D721Med (cell line): ENCODE measurements around the gene ITM2B.

Experiments used
- DNase-seq: peaks from one replicate; pipeline ENCODE4 v3.0.0; 2011; ENCODE audit warnings: low spot score; ENCODE audit not compliant: insufficient read length
- FAIRE-seq: peaks from 2 replicates; lab custom pipeline; 2011; peaks lifted over from hg19 to GRCh38; lab: Jason Lieb, UNC
- TF ChIP-seq, protein P1 (sequence below): IDR thresholded peaks from 2 replicates; pipeline ENCODE4 v1.5.1; 2012; ENCODE audit warnings: mild to moderate bottlenecking, control low read depth; ENCODE audit not compliant: insufficient read depth; ENCODE audit errors: missing control alignments

ITM2B gene

DNA sequence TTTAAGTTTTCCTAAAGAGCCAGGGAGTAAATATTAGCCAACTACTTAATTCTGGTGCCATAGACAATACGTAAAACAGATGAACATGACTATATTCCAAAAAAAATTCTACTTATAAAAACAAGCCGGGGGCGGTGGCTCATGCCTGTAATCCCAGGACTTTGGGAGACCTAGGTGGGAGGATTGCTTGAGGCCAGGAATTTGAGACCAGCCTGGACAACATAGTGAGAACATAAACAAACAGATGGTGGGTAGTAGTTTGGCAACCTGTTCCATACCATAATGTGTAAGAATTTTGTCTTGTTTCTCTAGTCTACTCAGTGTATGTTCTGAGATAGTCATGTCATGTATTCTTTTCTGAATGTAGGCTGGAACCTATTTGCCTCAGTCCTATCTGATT lies 25.4 kb downstream of the ITM2B start:
- TF ChIP-seq, protein P1, sequence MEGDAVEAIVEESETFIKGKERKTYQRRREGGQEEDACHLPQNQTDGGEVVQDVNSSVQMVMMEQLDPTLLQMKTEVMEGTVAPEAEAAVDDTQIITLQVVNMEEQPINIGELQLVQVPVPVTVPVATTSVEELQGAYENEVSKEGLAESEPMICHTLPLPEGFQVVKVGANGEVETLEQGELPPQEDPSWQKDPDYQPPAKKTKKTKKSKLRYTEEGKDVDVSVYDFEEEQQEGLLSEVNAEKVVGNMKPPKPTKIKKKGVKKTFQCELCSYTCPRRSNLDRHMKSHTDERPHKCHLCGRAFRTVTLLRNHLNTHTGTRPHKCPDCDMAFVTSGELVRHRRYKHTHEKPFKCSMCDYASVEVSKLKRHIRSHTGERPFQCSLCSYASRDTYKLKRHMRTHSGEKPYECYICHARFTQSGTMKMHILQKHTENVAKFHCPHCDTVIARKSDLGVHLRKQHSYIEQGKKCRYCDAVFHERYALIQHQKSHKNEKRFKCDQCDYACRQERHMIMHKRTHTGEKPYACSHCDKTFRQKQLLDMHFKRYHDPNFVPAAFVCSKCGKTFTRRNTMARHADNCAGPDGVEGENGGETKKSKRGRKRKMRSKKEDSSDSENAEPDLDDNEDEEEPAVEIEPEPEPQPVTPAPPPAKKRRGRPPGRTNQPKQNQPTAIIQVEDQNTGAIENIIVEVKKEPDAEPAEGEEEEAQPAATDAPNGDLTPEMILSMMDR = no peak
- DNase-seq (no peak), FAIRE-seq (no peak)

DNA sequence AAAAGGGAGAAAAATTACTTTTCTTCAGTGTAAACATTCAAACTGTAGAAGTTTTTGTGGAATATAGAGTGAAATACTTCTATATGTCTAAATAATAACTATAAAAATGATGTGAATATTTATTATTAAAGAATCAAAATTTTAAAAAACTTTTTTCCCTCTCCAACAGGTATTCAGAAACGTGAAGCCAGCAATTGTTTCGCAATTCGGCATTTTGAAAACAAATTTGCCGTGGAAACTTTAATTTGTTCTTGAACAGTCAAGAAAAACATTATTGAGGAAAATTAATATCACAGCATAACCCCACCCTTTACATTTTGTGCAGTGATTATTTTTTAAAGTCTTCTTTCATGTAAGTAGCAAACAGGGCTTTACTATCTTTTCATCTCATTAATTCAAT lies 28.0 kb downstream of the ITM2B start:
- no peak for DNase-seq
- FAIRE-seq = no peak
- TF ChIP-seq, protein P1 = no peak

DNA sequence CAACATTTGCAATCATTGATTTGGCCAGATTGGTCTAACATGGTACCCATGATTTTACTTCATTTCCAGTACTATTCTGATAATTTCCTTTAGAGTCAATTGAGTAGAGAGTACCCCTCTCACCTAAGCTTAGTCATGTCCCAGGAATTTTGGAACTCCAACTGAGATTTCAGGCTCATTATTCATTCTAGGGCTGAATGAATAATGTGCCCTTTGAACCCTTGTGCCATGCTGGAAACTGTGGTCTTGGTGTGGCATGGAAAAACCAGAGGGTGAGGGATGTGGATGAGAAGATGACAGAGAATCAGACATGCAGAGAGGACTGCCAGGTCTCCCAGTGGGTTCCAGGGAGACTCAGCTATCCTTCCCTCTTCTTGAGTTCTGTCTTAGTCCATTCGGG lies 30.2 kb downstream of the ITM2B start:
- DNase-seq (no peak), FAIRE-seq (no peak)
- TF ChIP-seq, protein P1 = no peak

DNA sequence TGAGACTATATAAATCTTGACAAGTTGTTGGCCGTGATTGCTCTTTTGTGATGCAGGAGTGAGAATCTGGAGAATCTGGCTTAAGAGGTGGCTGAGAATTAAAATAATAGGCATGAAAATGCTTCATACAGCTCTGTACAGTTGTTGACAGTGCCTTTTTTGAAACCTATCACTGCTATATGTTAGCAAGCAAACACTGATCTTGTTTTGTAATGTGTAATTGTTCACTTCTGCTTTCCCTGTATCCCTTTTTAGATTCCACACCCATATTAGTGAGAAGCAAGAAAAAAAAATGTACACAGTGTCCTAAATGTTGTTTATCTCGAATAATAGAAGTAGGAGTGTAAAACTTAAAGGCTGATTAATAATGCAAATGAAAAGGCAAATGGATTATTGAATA lies 31.1 kb downstream of the ITM2B start:
- FAIRE-seq (no peak), DNase-seq (no peak)
- TF ChIP-seq, protein P1 = no peak

DNA sequence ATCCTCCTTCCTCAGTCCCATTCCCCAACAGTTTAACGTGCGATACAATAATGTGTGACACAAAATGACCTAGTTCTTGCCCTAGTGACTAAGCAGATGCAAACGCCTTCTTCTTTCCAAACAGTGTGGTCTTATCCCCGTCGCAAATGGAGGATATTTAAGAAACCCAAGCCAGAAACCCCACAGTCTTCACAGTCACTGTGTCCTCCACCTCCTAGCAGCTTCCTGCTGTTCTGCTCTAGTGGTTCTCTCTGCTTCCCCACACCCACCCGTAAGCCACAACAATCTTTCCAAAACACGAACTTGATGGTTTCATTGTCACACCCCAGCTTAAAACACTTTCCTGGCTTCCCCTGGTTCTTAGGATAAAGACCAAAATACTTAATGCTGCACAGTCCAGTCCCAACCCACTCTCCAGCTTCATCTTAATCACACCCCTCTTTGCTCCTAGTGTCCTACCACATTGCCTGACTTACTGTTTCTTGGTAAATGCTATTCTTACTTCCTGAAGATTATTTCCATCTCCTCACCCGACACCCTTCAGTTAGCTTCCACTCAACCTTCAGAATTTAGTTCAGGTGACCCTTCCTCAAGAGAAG lies 32.3 kb downstream of the ITM2B start:
- no peak for DNase-seq
- no peak for FAIRE-seq
- TF ChIP-seq, protein P1 = no peak

DNA sequence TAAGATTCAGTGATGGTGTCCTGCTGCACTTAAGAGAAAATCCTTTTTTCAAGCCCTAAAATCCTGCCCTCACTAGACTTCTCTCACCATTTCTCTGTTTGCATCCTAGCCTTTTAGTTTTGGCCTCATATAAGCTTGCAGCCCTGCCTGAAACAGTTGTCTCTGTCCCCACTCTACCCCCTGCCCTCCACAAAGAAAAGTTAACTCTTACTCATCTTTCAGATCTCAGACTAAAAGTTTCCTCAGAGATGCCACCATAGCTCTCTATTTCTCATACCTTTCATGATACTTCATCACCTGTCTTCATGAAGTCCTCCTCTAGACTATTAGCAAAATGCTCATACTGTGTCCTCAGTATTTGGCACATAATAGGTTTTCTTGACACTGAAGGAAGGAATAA lies 33.1 kb downstream of the ITM2B start:
- FAIRE-seq = no peak
- DNase-seq = no peak
- TF ChIP-seq, protein P1 = no peak
